ENCODE data around the gene MCOLN2. TPM values are rescaled to one million over a fixed set of nuclear protein-coding genes. Genes with fewer than 3 reads are reported as not detected.
"Not testable (repeated sequence)": the region's sequence is repeated elsewhere in the genome, so short reads cannot be mapped to it uniquely, and the experiment has no call there.

MCOLN2 gene
- polyA plus RNA-seq, 5 donors = 2.4 to 5.7 (median 3.7) TPM

GRCh38 chr1:84944767-84945486 is 52.0 kb downstream of the MCOLN2 start:
- DNase-seq = peak; percentile 87 to 89

GRCh38 chr1:84941843-84942242 is 55.1 kb downstream of the MCOLN2 start:
- no peak for DNase-seq

- DNase-seq = no peak
Observed at GRCh38 chr1:84940481-84940880, 56.4 kb downstream of the MCOLN2 start.

- DNase-seq = no peak
Observed at GRCh38 chr1:84939761-84940160, 57.2 kb downstream of the MCOLN2 start.

GRCh38 chr1:84939151-84939550 is 57.8 kb downstream of the MCOLN2 start:
- no peak for DNase-seq

GRCh38 chr1:84936116-84936810 is 60.6 kb downstream of the MCOLN2 start:
- DNase-seq = peak; percentile 61 to 70

- DNase-seq = no peak
Observed at GRCh38 chr1:84933011-84933611, 63.8 kb downstream of the MCOLN2 start.

GRCh38 chr1:84930831-84931230 is 66.1 kb downstream of the MCOLN2 start:
- no peak for DNase-seq

- DNase-seq = no peak
Observed at GRCh38 chr1:84930329-84930728, 66.6 kb downstream of the MCOLN2 start.

GRCh38 chr1:84929581-84929980 is 67.3 kb downstream of the MCOLN2 start:
- no peak for DNase-seq

- no peak for DNase-seq
Observed at GRCh38 chr1:84928979-84929378, 67.9 kb downstream of the MCOLN2 start.

GRCh38 chr1:84923317-84923716 is 73.6 kb downstream of the MCOLN2 start:
- no peak for DNase-seq

- no peak for DNase-seq
Observed at GRCh38 chr1:84920159-84920558, 76.8 kb downstream of the MCOLN2 start.

- no peak for DNase-seq
Observed at GRCh38 chr1:84919461-84919970, 77.4 kb downstream of the MCOLN2 start.

GRCh38 chr1:84918726-84919336 is 78.1 kb downstream of the MCOLN2 start:
- no peak for DNase-seq

GRCh38 chr1:84916897-84917296 is 80.0 kb downstream of the MCOLN2 start:
- no peak for DNase-seq

GRCh38 chr1:84913555-84913892 is 83.4 kb downstream of the MCOLN2 start:
- no peak for DNase-seq

- DNase-seq = no peak
Observed at GRCh38 chr1:84912726-84913554, 84.0 kb downstream of the MCOLN2 start.

GRCh38 chr1:84908746-84909464 is 88.0 kb downstream of the MCOLN2 start:
- not testable (repeated sequence) for DNase-seq

- no peak for DNase-seq
Observed at GRCh38 chr1:84907095-84907827, 89.7 kb downstream of the MCOLN2 start.
